Transverse colon (tissue), 4 donors: ENCODE measurements around the gene RNF183. TPM values are rescaled to one million over a fixed set of nuclear protein-coding genes. Genes with fewer than 3 reads are reported as not detected.

ENCODE experiments used
- DNase-seq: peaks from one replicate; pipeline ENCODE4 v3.0.0-alpha.2; 2019
- H3K27ac ChIP-seq, 4 donors: fragments of 200-600 bp; sonication (generic); 2 replicates each; pipeline ENCODE4 v1.5.1; 2016 to 2018; ENCODE audit warnings: inconsistent platforms in 4 of 4
- H3K27me3 ChIP-seq: fragments of 200-600 bp; sonication (generic); 2 replicates; pipeline ENCODE4 v1.5.1; 2017; ENCODE audit warnings: inconsistent platforms
- H3K36me3 ChIP-seq, 4 donors: fragments of 200-600 bp; sonication (generic); 2 replicates each; pipeline ENCODE4 v1.5.1; 2017 to 2019; ENCODE audit warnings: inconsistent platforms in 4 of 4
- H3K4me1 ChIP-seq, 4 donors: fragments of 200-600 bp; sonication (generic); 2 replicates each; pipeline ENCODE4 v1.5.1; 2017 to 2020; ENCODE audit warnings: inconsistent platforms in 4 of 4
- H3K4me3 ChIP-seq, 4 donors: fragments of 200-600 bp; sonication (generic); 1 replicate in 1 of 4; 2 replicates in 3 of 4; pipeline versions ENCODE4 v1.5.1 to v1.6.1; 2017 to 2019; ENCODE audit warnings: inconsistent platforms in 4 of 4
- H3K9me3 ChIP-seq, 2 donors: fragments of 200-600 bp; sonication (generic); 2 replicates each; pipeline ENCODE4 v1.5.1; 2017 to 2019; ENCODE audit warnings: inconsistent platforms in 2 of 2
- CTCF ChIP-seq, 5 experiments: fragments of 200-600 bp in 3 of 5; fragments of 450-650 bp in 2 of 5; sonication (generic) in 3 of 5; IDR thresholded peaks; 1 replicate in 2 of 5; 2 replicates in 3 of 5; pipeline ENCODE4 v1.5.1; 2016 to 2017; ENCODE audit warnings: antibody characterized with exemption in 5 of 5, inconsistent platforms in 3 of 5, mild to moderate bottlenecking in 2 of 5, moderate library complexity in 1 of 5
- EP300 ChIP-seq: sonication (generic); formaldehyde crosslinking; IDR thresholded peaks from one replicate; pipeline ENCODE4 v1.6.1; 2017; ENCODE audit warnings: antibody characterized with exemption, low read depth
- POLR2A ChIP-seq: fragments of 450-650 bp; IDR thresholded peaks from one replicate; pipeline ENCODE4 v1.6.1; 2016; ENCODE audit warnings: antibody characterized with exemption, mild to moderate bottlenecking, moderate library complexity
- POLR2AphosphoS5 ChIP-seq, 3 donors: sonication (generic); formaldehyde crosslinking; IDR thresholded peaks; one replicate each; pipeline ENCODE4 v1.6.1; 2016; ENCODE audit warnings: antibody characterized with exemption in 3 of 3
- WGBS, 2 donors: methylation state at CpG; one replicate each; pipeline ENCODE4 v1.1.5; 2018; ENCODE audit warnings: low coverage in 1 of 2; 5-methylcytosine and 5-hydroxymethylcytosine counted together
- in situ Hi-C, 4 donors: fragments of 200-750 bp; cut with MboI; loops; one replicate each; pipeline versions ENCODE4 v1.15.0 to v1.15.1; 2017; ENCODE audit warnings: low sequenced_read_pairs in 3 of 4, low pct_ligation_motif_present in 1 of 4, low pct_unique_long_range_greater_than_20kb in 1 of 4
- intact Hi-C: fragments of 100-400 bp; cut with DNase I; formaldehyde crosslinking; loops from one replicate; pipeline ENCODE4 v1.15.1; 2023; ENCODE audit warnings: low total_unique reads
- total RNA-seq, 4 donors: library from RNA; depleted of rRNA; stranded (reverse); fragments of >200 nt; gene quantifications; one replicate each; pipeline ENCODE4 v1.1.0, GENCODE V29; 2016

Gene RNF183
- total RNA-seq, 4 donors from 2014 or later = 0.14 to 0.95 TPM; not detected in 2

GRCh38 chr9:113326230-113326629 is 23.1 kb upstream of the RNF183 start:
- Histone ChIP-seq H3K9me3 (no peaks in the 10 kb centered on the region), H3K4me1 (no peaks in the 10 kb centered on the region)
- intact Hi-C loops = no loop called here

GRCh38 chr9:113322671-113323070 is 19.5 kb upstream of the RNF183 start:
- in situ Hi-C loops (loop anchor here in 2 of 4 donors (25.0 kb wide), 1 partner anchor 340 kb away; no protein-coding TSS in a partner anchor), intact Hi-C loops (no loop called here)
- 61 to 80% methylated on average over 2 to 6 of the region's 6 CpGs for WGBS, 2 donors
- no peak for DNase-seq
- no peaks in the 10 kb centered on the region for H3K4me1 ChIP-seq
- no peak overlapping the region for H3K27ac ChIP-seq
- TF ChIP-seq POLR2AphosphoS5 (IDR thresholded peaks at IDR 0.05) = no peak
- TF ChIP-seq POLR2A = no peak
- TF ChIP-seq EP300 = no peak
- TF ChIP-seq CTCF (IDR thresholded peaks at IDR 0.05) = no peak
- no peaks in the 10 kb centered on the region for H3K36me3 ChIP-seq
- no peaks in the 10 kb centered on the region for H3K27me3 ChIP-seq
- H3K9me3 ChIP-seq = no peaks in the 10 kb centered on the region
- no peak overlapping the region for H3K4me3 ChIP-seq

More at GRCh38 chr9:113326230-113326629, 23.1 kb upstream of the RNF183 start:
- in situ Hi-C loops = no loop called here
- WGBS, 2 donors = 93 to 96% methylated on average over 3 to 4 of the region's 4 CpGs
- H3K4me3 ChIP-seq = no peak overlapping the region
- DNase-seq = no peak
- no peaks in the 10 kb centered on the region for H3K27me3 ChIP-seq
- TF ChIP-seq EP300 = no peak
- TF ChIP-seq CTCF (IDR thresholded peaks at IDR 0.05) = no peak
- TF ChIP-seq POLR2AphosphoS5 (IDR thresholded peaks at IDR 0.05) = no peak
- no peak for TF ChIP-seq POLR2A
- no peaks in the 10 kb centered on the region for H3K36me3 ChIP-seq
- H3K27ac ChIP-seq = no peak overlapping the region

DNA sequence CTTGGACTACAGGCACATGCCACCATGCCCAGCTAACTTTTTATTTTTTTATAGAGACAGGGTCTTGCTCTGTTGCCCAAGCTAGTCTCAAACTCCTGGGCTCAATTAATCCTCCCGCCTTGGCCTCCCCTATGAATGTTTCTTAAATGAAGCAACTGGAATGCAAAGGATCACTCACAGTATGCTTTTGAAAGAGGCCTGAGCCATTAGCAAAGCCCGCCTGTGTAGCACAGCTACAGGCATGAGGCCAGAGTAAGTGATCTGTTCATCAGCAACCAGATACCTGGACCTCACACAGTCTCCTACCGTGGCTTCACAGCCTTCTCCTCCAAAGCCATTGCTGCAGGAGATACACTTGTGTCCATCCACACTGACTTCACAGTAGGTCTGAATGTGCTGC is 16.9 kb upstream of the RNF183 start:
- in situ Hi-C loops (loop anchor here in 2 of 4 donors (25.0 kb wide), 1 partner anchor 342 kb away; no protein-coding TSS in a partner anchor), intact Hi-C loops (no loop called here)
- no peaks in the 10 kb centered on the region for H3K4me1 ChIP-seq
- H3K9me3 ChIP-seq = no peaks in the 10 kb centered on the region
- H3K4me3 ChIP-seq = no peak overlapping the region
- no peaks in the 10 kb centered on the region for H3K36me3 ChIP-seq
- no peaks in the 10 kb centered on the region for H3K27me3 ChIP-seq
- H3K27ac ChIP-seq = no peak overlapping the region
- TF ChIP-seq POLR2AphosphoS5 (IDR thresholded peaks at IDR 0.05) = no peak
- TF ChIP-seq POLR2A = no peak
- TF ChIP-seq EP300 = no peak
- TF ChIP-seq CTCF (IDR thresholded peaks at IDR 0.05) = no peak
- WGBS, 2 donors = 90% methylated on average over 3 of the region's 3 CpGs; no CpG with 5 or more reads in 1 of the 2 donors
- no peak for DNase-seq

DNA sequence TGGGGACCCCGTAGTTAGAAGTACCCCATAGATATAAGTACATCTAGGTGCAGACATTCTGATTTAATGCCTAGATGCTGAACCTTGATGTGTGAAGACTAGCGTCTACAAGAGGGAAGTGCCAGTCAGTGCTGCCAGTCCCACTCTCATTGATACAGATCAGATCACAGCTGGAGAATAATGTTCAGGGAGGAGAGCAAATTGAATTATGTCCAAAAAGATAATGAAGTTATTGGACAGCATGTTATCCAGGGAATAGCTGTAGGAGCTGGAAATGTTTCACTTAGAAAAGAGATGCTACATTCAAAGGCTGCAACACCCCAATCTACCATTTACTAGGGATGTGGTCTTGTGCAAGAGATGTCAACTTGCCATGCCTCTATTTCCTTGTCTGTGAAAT is 15.9 kb upstream of the RNF183 start:
- intact Hi-C loops = no loop called here
- no peaks in the 10 kb centered on the region for H3K36me3 ChIP-seq
- TF ChIP-seq POLR2AphosphoS5 (IDR thresholded peaks at IDR 0.05) = no peak
- TF ChIP-seq CTCF (IDR thresholded peaks at IDR 0.05) = no peak
- no peak for TF ChIP-seq EP300
- no peak for TF ChIP-seq POLR2A

More for the DNA sequence above, 15.9 kb upstream of the RNF183 start:
- Histone ChIP-seq H3K9me3 (no peaks in the 10 kb centered on the region), H3K27ac (no peak overlapping the region), H3K4me1 (no peaks in the 10 kb centered on the region), H3K4me3 (no peak overlapping the region), H3K27me3 (no peaks in the 10 kb centered on the region)
- in situ Hi-C loops = loop anchor here in 3 of 4 donors (10.0 to 25.0 kb wide), 2 partner anchors 86 to 343 kb away; partner anchors contain the start of gene ALAD (in 1 of the 3)
- DNase-seq = no peak
- 81 to 93% methylated on average over 2 of the region's 2 CpGs for WGBS, 2 donors
